ENCODE data around the gene APOL6.

APOL6 gene

DNA sequence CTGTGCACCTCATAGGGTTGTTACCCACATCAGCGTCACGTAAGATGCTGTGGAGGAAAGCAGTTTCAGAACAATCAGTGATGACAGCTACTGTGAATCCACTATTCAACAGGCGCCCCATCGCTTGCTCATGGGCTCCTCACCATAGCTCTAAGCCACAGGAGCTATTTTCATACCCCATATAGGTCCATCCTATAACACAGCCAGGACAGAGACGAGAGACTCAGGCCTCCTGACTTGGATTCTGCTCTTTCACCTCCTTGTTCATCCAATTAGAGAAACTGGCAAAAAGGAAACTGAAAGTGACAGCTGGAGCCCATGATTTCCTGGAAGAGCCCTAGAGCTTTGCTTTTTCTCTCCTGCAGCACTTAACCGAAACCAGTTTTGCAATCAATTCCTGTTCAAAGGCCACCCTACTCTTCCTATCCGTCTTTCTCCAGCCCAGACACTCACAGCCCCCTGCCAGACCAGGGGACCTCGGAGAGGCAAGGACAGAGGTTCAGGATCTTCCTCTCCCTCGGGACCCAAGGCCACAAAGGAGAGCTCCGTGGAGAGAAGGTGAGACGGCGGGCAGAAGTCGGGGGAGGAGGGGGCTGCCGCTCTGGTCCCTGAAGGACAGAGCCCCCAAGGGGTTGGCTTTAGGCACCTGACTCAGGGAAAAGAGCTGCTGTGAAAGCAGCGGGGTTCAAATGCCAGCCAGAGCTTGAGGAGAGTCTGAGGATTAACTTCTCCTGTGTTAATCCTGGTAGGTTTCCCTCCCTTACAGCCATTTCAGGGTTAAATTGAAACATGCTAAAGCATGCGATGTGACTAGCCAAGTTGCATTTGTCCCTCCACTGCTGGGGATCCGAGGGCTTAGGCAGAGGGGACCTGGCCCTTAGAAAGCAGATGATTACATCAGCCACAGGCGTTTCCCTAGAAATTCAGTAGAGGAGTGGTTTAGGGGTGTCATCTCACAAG is at the start of gene APOL6:
Gene APOL6, plus strand, starts transcription at position 381 of the 960 bp plus-strand sequence. CDS start 7,980 bp downstream, outside the sequence.
- DNase-seq (ENCODE audit: low spot score), result no peak

- DNase-seq (ENCODE audit: low spot score), result no peak
Measured at GRCh38 chr22:35599364-35599763, 48.9 kb upstream of the APOL6 start.

DNA sequence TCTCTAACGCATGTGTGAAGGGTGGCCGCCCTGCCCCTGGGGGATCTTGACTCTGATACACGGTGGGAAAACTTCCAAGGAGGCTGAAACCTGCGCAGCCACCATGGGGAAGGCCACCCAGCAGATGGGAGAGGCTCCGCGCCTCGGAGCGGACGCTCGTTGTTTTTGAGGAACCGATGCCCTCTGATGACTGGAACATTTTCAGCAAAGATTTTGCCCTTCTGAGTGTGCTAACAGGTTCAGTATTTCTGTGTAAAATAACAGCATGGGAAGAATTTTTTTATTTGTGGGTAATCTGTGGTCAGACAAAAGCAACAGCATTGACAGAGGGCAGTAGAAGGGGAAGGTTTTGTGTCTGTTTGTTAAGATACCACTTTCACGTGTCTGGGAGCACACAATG is 47.8 kb upstream of the APOL6 start:
- no peak for DNase-seq (ENCODE audit: low spot score)

- no peak for DNase-seq (ENCODE audit: low spot score)
Measured at GRCh38 chr22:35601013-35601580, 47.1 kb upstream of the APOL6 start.

DNA sequence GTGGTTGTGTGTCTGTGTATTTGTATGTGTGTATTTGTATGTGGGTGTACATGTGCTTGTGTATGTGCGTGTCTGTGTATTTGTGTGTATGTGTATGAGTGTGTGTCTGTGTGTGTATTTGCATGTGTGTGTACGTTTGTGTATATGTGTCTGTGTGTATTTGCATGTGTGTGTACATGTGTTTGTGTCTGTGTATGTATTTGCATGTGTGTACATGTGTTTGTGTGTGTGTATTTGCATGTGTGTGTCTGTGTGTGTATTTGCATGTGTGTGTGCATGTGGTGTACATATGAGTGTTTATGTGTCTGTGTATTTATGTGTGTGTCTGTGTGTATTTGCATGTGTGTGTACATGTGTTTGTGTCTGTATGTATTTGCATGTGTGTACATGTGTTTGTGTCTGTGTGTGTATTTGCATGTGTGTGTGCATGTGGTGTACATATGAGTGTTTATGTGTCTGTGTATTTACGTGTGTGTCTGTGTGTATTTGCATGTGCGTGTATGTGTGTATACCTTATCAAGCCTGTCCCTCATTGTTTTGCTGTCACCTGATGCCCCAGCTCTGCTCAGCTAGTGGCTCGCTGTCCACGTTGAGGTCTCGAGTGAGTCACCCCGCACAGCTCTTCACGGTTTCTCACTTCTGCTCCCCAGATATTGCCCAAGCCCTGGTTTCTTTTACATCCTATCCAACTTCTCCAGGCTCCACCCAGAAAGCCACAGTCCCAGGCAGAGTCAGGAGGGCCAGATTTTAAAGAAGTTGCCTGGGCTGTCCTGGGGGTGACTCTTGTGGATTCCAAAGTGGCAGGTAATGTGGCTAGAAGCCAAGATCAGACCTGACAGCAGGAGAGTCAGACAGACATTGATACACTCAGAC is 46.3 kb upstream of the APOL6 start:
- DNase-seq (ENCODE audit: low spot score), result no peak

- no peak for DNase-seq (ENCODE audit: low spot score)
Measured at GRCh38 chr22:35604621-35605368, 43.5 kb upstream of the APOL6 start.

DNA sequence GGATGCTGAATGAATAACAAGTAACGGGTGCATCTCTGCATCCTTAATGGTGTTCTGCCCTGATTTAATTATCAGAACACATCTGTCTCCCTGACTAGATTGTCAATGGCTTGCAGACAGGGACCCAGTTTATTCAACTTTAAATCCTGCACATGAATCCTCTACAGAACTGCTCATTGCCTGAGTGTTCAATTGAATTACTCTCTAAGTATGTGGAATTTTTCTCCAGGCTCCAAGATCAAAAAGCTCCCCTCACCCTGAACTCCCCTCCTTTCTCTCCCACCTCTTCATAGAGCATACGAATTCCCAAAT is 42.9 kb upstream of the APOL6 start:
- no peak for DNase-seq (ENCODE audit: low spot score)

DNA sequence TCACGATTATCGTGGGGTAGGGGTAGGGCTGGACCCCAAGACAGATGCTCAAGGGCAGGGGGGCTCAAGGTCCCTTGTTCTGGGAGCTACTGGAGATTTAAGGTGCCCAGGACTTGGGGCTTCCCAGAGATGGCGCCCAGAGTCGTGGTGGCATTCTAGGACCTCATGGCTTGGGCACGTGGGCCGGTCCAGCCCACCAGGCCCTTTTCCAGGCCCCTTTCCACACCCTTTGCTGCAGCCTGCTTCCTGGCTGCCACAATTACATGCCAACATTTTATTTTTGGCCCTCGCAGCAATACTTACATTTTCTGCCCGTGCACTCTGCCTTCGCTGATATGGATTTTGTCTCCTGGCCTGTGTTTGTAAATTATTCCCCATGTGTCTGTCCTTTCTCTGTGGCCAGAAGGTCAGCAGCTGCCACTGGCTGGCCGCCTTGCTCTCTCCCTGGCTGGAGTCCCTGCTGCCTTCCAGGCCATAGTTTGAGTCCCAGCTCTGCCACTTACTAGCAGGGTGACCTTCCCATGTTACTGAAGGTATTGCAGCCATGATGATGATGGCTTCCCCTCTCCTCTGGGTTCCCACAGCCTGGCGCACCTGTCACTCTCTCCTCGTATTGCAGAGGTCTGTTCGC is 42.3 kb upstream of the APOL6 start:
- no peak for DNase-seq (ENCODE audit: low spot score)

DNA sequence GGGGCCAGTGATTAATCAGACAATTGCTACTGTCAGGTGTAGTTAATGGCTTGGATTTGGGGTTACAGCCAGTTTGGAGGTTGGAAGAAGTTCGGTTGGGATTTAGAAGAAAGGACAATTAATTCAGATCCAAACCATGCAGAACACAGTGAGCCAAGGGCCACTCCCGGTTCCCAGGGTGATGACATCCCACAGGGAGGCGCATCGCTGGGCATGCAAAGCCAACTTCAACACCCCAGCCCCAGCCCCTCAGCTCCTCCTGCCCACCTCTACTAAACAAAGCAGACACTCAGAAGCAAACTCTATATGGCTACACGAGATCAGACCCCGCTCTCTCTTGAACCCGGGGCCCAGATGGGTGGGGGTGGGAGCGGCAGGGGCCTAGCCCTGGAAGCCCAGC is 41.3 kb upstream of the APOL6 start:
- no peak for DNase-seq (ENCODE audit: low spot score)

GRCh38 chr22:35608088-35608487 is 40.2 kb upstream of the APOL6 start:
- no peak for DNase-seq (ENCODE audit: low spot score)

DNA sequence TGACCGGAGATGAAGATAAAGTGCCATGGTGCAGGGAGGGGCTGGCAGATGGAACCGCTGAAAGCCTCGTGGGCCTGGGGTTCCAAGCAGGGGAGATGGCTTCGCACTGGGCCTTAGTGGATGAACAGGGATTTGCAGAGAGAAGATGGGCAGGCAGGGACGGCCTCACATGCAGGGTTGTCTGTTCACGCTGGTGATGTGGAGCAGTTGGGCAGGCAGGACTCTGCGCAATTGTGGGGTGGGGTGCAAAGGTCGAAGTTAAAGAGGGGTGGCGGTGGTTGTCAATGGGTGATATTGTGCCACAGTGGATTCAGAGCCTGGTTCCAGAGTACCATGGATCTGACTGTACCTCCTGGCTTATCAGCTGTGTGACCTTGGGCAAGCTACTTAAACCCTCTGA is 39.0 kb upstream of the APOL6 start:
- DNase-seq (ENCODE audit: low spot score), result no peak

DNA sequence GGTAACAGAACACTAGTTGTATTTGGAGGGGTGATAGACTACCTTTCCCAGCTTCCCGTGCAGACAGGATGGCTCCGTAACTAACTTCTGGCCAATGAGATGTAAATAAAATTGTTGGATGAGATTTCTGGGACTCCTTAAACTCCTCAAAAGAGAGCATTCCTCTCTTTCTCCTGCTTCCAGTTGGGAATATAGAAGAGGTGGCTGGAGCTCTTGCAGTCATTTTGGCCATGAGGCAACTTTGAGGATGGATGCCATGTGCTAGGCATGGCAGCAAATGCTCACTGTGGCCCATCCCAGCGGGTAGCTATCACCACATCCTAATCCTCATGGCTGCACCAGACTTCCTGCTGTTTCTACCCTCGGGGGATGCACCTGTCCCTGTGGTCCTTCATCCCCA is 38.5 kb upstream of the APOL6 start:
- DNase-seq (ENCODE audit: low spot score), result no peak

DNA sequence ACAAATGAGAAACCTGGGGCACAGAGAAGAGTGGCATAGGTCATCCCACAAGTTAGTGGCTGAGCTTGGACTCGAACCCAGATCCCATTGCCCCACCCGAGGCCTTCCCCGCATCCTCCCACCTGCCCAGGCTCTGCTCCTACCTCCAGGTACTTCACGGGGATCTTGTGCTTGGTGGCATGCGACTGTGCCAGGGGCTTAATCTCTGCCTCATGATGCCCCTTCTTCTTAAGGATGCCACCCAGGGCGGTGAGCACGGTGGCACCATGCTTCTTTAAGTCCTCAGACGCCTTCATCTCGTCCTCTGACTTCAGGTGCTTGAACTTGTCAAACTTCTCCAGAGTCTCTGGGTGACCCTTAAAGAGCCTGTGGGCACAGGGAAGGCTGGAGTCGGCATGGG is 37.5 kb upstream of the APOL6 start:
- DNase-seq (ENCODE audit: low spot score), result no peak

GRCh38 chr22:35611200-35611890 is 36.9 kb upstream of the APOL6 start:
- no peak for DNase-seq (ENCODE audit: low spot score)

DNA sequence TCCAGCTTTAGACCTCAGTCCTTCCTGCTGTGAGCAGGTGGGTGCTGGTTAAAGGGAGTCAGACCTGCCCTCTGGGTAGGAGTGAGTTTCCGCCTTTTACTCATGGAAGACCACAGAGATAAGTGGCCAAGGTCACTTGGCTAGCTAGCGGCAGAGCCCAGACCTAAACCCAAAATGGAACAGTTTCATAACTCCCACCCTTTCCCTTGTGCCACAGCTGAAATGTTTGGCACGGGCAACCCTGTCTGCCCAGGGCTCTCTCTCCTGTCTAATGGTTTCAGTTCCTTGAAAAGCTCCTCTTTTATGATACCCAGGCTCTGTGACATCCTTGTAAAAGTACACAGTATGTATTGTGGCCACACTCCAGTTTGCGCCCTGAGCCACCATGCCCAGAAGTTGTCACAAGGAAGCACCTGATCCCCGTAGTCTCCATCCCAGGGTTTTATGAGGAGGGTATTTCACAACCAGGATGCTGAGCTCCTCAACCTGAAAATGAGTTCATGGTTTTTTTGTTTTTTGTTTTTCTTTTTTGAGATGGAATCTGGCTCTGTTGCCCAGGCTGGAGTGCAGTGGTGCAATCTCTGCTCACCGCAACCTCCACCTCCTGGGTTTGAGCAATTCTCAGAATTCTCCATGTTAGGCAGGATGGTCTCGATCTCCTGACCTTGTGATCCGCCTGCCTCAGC is 36.2 kb upstream of the APOL6 start:
- no peak for DNase-seq (ENCODE audit: low spot score)

DNA sequence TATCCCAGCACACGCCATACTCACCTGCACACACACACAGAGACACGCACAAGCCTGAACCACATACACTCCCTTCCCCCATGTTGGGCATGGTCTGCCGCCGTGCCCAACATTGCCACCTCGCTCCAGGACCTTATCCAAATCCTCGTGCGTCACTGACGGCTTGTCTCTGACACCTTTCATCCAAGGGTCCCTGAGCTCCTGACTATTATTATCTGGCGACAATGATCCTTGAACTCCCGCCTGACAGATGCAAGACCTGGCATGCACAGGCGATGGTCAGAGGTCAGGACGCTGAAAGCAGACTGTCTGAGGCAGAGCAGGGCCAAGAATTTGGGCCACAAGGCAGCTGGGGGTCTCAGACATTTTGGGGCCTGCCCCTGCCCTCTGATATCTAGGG is 35.3 kb upstream of the APOL6 start:
- DNase-seq (ENCODE audit: low spot score), result no peak

DNA sequence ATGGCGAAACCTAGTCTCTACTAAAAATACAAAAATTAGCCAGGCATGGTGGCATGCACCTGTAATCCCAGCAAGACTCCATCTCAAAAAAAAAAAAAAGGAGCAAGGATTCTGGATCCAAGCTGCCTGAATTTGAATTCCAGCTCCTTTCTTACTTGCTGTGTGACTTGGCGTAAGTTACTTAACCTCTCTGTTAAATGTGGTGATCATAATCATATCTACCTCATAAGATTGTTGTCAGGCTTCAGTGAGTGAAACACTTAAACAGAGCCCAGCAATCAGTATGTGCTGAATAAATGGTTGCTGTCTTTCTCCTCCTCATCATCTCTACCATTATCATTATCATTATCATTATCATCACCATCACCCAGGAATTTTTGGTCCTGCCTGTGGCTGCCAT is 33.8 kb upstream of the APOL6 start:
- DNase-seq (ENCODE audit: low spot score), result no peak

DNA sequence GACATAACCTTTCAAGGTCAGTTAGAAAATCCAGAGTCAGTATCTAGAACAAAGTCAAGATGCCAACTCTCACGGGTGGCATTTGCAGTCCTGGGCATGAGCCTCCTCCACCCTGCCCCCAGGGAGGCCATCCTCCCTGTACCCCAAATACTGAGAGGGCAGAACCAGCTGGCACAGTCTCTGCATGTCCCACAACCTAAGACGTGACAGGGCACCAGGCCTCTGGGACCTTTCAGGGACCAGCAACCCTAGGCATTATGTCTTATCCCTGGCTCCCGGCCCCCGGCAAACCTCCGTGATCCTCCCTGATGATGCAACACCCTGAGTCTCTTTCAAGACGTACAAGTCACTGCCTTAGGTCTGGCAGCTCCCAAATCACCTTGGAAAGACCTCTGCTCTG is 33.1 kb upstream of the APOL6 start:
- DNase-seq (ENCODE audit: low spot score), result no peak

- no peak for DNase-seq (ENCODE audit: low spot score)
Measured at GRCh38 chr22:35616043-35616442, 32.2 kb upstream of the APOL6 start.

GRCh38 chr22:35617137-35617755 is 31.0 kb upstream of the APOL6 start, which contains the start of gene MB:
TSS of gene MB (minus strand) at chr22:35617329. CDS start at chr22:35617257, 72 bp downstream.
- no peak for DNase-seq (ENCODE audit: low spot score)
